Mesenchymal stem cell (in vitro differentiated cells and primary cell): ENCODE measurements around the gene C5orf15.

Experiments
- DNase-seq: peaks from one replicate; pipeline ENCODE4 v3.0.0-alpha.2; 2013
- H2AFZ ChIP-seq: one replicate; pipeline ENCODE4 v1.6.1; 2013; ENCODE audit warnings: low read depth, mild to moderate bottlenecking, control low read depth, inconsistent platforms, low read length, moderate library complexity
- H2AK5ac ChIP-seq: 2 replicates; pipeline ENCODE4 v1.6.1; 2013; ENCODE audit warnings: low read length, moderate library complexity, mild to moderate bottlenecking, inconsistent platforms; ENCODE audit not compliant: severe bottlenecking
- H2BK120ac ChIP-seq: one replicate; pipeline ENCODE4 v1.6.1; 2013; ENCODE audit warnings: low read depth, mild to moderate bottlenecking, inconsistent platforms, low read length, moderate library complexity
- H2BK12ac ChIP-seq, 2 experiments: one replicate each; pipeline ENCODE4 v1.6.1; 2013; ENCODE audit warnings: inconsistent platforms in 2 of 2, low read length in 2 of 2, mild to moderate bottlenecking in 2 of 2, moderate library complexity in 2 of 2, control low read depth in 1 of 2
- H2BK15ac ChIP-seq: one replicate; pipeline ENCODE4 v1.6.1; 2013; ENCODE audit warnings: mild to moderate bottlenecking, low read depth, inconsistent platforms; ENCODE audit not compliant: poor library complexity, severe bottlenecking
- H2BK5ac ChIP-seq: 2 replicates; pipeline ENCODE4 v1.6.1; 2013; ENCODE audit warnings: low read depth, mild to moderate bottlenecking, low read length, control low read depth, inconsistent platforms; ENCODE audit not compliant: poor library complexity, severe bottlenecking
- H3K14ac ChIP-seq, 2 experiments: one replicate each; pipeline ENCODE4 v1.6.1; 2013; ENCODE audit warnings: inconsistent platforms in 2 of 2, low read length in 2 of 2, control low read depth in 1 of 2, mild to moderate bottlenecking in 1 of 2, moderate library complexity in 1 of 2
- H3K18ac ChIP-seq, 2 experiments: one replicate each; pipeline ENCODE4 v1.6.1; 2013; ENCODE audit warnings: inconsistent platforms in 2 of 2, low read length in 2 of 2, control low read depth in 1 of 2, low read depth in 1 of 2, mild to moderate bottlenecking in 1 of 2
- H3K23ac ChIP-seq, 2 experiments: one replicate each; pipeline ENCODE4 v1.6.1; 2013; ENCODE audit warnings: inconsistent platforms in 2 of 2, low read length in 2 of 2, mild to moderate bottlenecking in 2 of 2, moderate library complexity in 2 of 2, control low read depth in 1 of 2
- H3K27ac ChIP-seq: 2 replicates; pipeline ENCODE4 v1.5.1; 2013; ENCODE audit warnings: mild to moderate bottlenecking, moderate library complexity, low read length, control low read depth, inconsistent platforms; ENCODE audit not compliant: poor library complexity, severe bottlenecking
- H3K27me3 ChIP-seq, 2 experiments: 2 replicates each; pipeline versions ENCODE4 v1.6.1 to v1.7.0; 2013; ENCODE audit warnings: low read length in 2 of 2, mild to moderate bottlenecking in 2 of 2, moderate library complexity in 2 of 2, control low read depth in 1 of 2, inconsistent platforms in 1 of 2; ENCODE audit not compliant: control insufficient read depth in 1 of 2, insufficient read depth in 1 of 2
- H3K36me3 ChIP-seq, 2 experiments: 2 replicates each; pipeline versions ENCODE4 v1.6.1 to v1.7.0; 2013; ENCODE audit warnings: low read length in 2 of 2, control low read depth in 1 of 2, inconsistent platforms in 1 of 2, low read depth in 1 of 2, mild to moderate bottlenecking in 1 of 2; ENCODE audit not compliant: insufficient read depth in 2 of 2, control insufficient read depth in 1 of 2
- H3K4ac ChIP-seq, 2 experiments: one replicate each; pipeline ENCODE4 v1.6.1; 2013; ENCODE audit warnings: inconsistent platforms in 2 of 2, low read length in 2 of 2, mild to moderate bottlenecking in 2 of 2, moderate library complexity in 2 of 2, control low read depth in 1 of 2, low read depth in 1 of 2
- H3K4me1 ChIP-seq: 2 replicates; pipeline ENCODE4 v1.6.1; 2013; ENCODE audit warnings: low read depth, low read length, control low read depth; ENCODE audit not compliant: control insufficient read depth, insufficient read depth
- H3K4me2 ChIP-seq: 2 replicates; pipeline ENCODE4 v1.6.1; 2013; ENCODE audit warnings: low read length, mild to moderate bottlenecking, inconsistent platforms; ENCODE audit not compliant: poor library complexity, severe bottlenecking
- H3K4me3 ChIP-seq, 2 experiments: 2 replicates each; pipeline versions ENCODE4 v1.5.1 to v1.7.0; 2013; ENCODE audit warnings: low read length in 2 of 2, mild to moderate bottlenecking in 2 of 2, control low read depth in 1 of 2, low read depth in 1 of 2; ENCODE audit not compliant: insufficient read depth in 1 of 2
- H3K79me1 ChIP-seq: replicated peaks from 2 replicates; pipeline ENCODE4 v1.6.1; 2013; ENCODE audit warnings: mild to moderate bottlenecking, control low read depth, low read length, inconsistent platforms; ENCODE audit not compliant: poor library complexity, severe bottlenecking
- H3K9ac ChIP-seq: 2 replicates; pipeline ENCODE4 v1.7.0; 2013; ENCODE audit warnings: mild to moderate bottlenecking, low read length, moderate library complexity
- H3K9me3 ChIP-seq: 2 replicates; pipeline ENCODE4 v1.7.0; 2013; ENCODE audit warnings: mild to moderate bottlenecking, low read length; ENCODE audit not compliant: control insufficient read depth
- H4K8ac ChIP-seq: one replicate; pipeline ENCODE4 v1.6.1; 2013; ENCODE audit warnings: inconsistent platforms, mild to moderate bottlenecking, low read length, moderate library complexity
- H4K91ac ChIP-seq: one replicate; pipeline ENCODE4 v1.6.1; 2013; ENCODE audit warnings: mild to moderate bottlenecking, low read length, inconsistent platforms
- WGBS: methylation state at CpG from one replicate; pipeline ENCODE4 v1.1.7; 2013; ENCODE audit warnings: mixed read lengths; 5-methylcytosine and 5-hydroxymethylcytosine counted together

Gene C5orf15

GRCh38 chr5:134003064-134003816 is 34.8 kb upstream of the C5orf15 start:
- Histone ChIP-seq H3K14ac (no peak overlapping the region), H2BK15ac (no peak overlapping the region), H3K4ac (peak overlapping the region; percentile 3 to 95), H3K4me3 (peak overlapping the region; percentile 91 to 93), H2AK5ac (peak overlapping the region; percentile 17), H2BK12ac (peak overlapping the region in 1 of 2 experiments; percentile 16), H2BK120ac (no peak overlapping the region), H3K36me3 (peaks cover 19 to 21% of the 10 kb centered on the region in 2 experiments), H3K27ac (peak overlapping the region; percentile 70), H3K4me2 (peak overlapping the region; percentile 78), H3K23ac (peak overlapping the region in 1 of 2 experiments; percentile 90), H3K79me1 (peaks cover 13% of the 10 kb centered on the region), H2AFZ (no peak overlapping the region), H3K4me1 (peaks cover 32% of the 10 kb centered on the region), H2BK5ac (no peak overlapping the region), H4K91ac (peak overlapping the region; percentile 22), H4K8ac (no peak overlapping the region), H3K18ac (peak overlapping the region in 1 of 2 experiments; percentile 28), H3K9ac (peak overlapping the region; percentile 99), H3K27me3 (no peaks in the 10 kb centered on the region), H3K9me3 (no peaks in the 10 kb centered on the region)
- no peak for DNase-seq
- 14% methylated on average over 10 of the region's 11 CpGs for WGBS

- Histone ChIP-seq H3K4me1 (peaks cover 30% of the 10 kb centered on the region), H2AFZ (no peak overlapping the region), H3K18ac (no peak overlapping the region), H4K91ac (no peak overlapping the region), H3K79me1 (peaks cover 10% of the 10 kb centered on the region), H3K14ac (no peak overlapping the region), H2BK5ac (no peak overlapping the region), H3K27ac (no peak overlapping the region), H3K4me2 (no peak overlapping the region), H3K27me3 (no peaks in the 10 kb centered on the region), H3K23ac (no peak overlapping the region), H2BK15ac (no peak overlapping the region), H3K36me3 (peaks cover 19 to 21% of the 10 kb centered on the region in 2 experiments), H3K9ac (peak overlapping the region; percentile 99), H3K9me3 (no peaks in the 10 kb centered on the region), H4K8ac (no peak overlapping the region), H2AK5ac (no peak overlapping the region), H3K4ac (no peak overlapping the region), H2BK120ac (no peak overlapping the region), H3K4me3 (peak overlapping the region in 1 of 2 experiments; percentile 91), H2BK12ac (no peak overlapping the region)
- no peak for DNase-seq
- 95% methylated on average over 10 of the region's 13 CpGs for WGBS
Measured at GRCh38 chr5:134001938-134002731, 33.7 kb upstream of the C5orf15 start.

GRCh38 chr5:134000696-134001453 is 32.5 kb upstream of the C5orf15 start:
- Histone ChIP-seq H2AK5ac (no peak overlapping the region), H3K4me2 (no peak overlapping the region), H4K8ac (no peak overlapping the region), H3K27me3 (no peaks in the 10 kb centered on the region), H2BK5ac (no peak overlapping the region), H3K14ac (no peak overlapping the region), H3K9ac (no peak overlapping the region), H2BK15ac (no peak overlapping the region), H3K23ac (peak overlapping the region in 1 of 2 experiments; percentile 9), H2BK12ac (no peak overlapping the region), H3K4me1 (peaks cover 30% of the 10 kb centered on the region), H3K18ac (no peak overlapping the region), H2BK120ac (no peak overlapping the region), H3K4me3 (no peak overlapping the region), H3K36me3 (peaks cover 19 to 21% of the 10 kb centered on the region in 2 experiments), H4K91ac (no peak overlapping the region), H3K9me3 (no peaks in the 10 kb centered on the region), H2AFZ (no peak overlapping the region), H3K4ac (no peak overlapping the region), H3K79me1 (peaks cover 1% of the 10 kb centered on the region), H3K27ac (no peak overlapping the region)
- DNase-seq, result no peak
- 94% methylated on average over 7 of the region's 10 CpGs for WGBS
